ENCODE data around the gene UQCRC1.

UQCRC1 gene

GRCh38 chr3:48599509-48600285 lies 9.7 kb downstream of the UQCRC1 start:
- DNase-seq (ENCODE audit: low read depth in 2 of 3, low spot score in 1 of 3), result no peak

- DNase-seq (ENCODE audit: low read depth in 2 of 3, low spot score in 1 of 3), result no peak
Measured at GRCh38 chr3:48599077-48599501, 10.4 kb downstream of the UQCRC1 start.

- DNase-seq (ENCODE audit: low read depth in 2 of 3, low spot score in 1 of 3), result no peak
Measured at GRCh38 chr3:48598323-48599076, 10.9 kb downstream of the UQCRC1 start.

GRCh38 chr3:48597408-48597800 lies 12.0 kb downstream of the UQCRC1 start:
- no peak for DNase-seq (ENCODE audit: low read depth in 2 of 3, low spot score in 1 of 3)

- no peak for DNase-seq (ENCODE audit: low read depth in 2 of 3, low spot score in 1 of 3)
Measured at GRCh38 chr3:48596676-48597407, 12.6 kb downstream of the UQCRC1 start.

GRCh38 chr3:48596157-48596556 lies 13.3 kb downstream of the UQCRC1 start:
- no peak for DNase-seq (ENCODE audit: low read depth in 2 of 3, low spot score in 1 of 3)

GRCh38 chr3:48595526-48596121 lies 13.8 kb downstream of the UQCRC1 start:
- DNase-seq (ENCODE audit: low read depth in 2 of 3, low spot score in 1 of 3), result no peak

- DNase-seq (ENCODE audit: low read depth in 2 of 3, low spot score in 1 of 3), result no peak
Measured at GRCh38 chr3:48595075-48595525, 14.3 kb downstream of the UQCRC1 start, which contains the start of gene COL7A1. TSS of gene COL7A1 (minus strand) at chr3:48595329. CDS start at chr3:48595159, 170 bp downstream.

GRCh38 chr3:48594417-48595049 lies 14.9 kb downstream of the UQCRC1 start:
- no peak for DNase-seq (ENCODE audit: low read depth in 2 of 3, low spot score in 1 of 3)

- DNase-seq (ENCODE audit: low read depth in 2 of 3, low spot score in 1 of 3), result no peak
Measured at GRCh38 chr3:48593337-48593736, 16.1 kb downstream of the UQCRC1 start.

- no peak for DNase-seq (ENCODE audit: low read depth in 2 of 3, low spot score in 1 of 3)
Measured at GRCh38 chr3:48592519-48593087, 16.8 kb downstream of the UQCRC1 start.

- no peak for DNase-seq (ENCODE audit: low read depth in 2 of 3, low spot score in 1 of 3)
Measured at GRCh38 chr3:48591886-48592518, 17.4 kb downstream of the UQCRC1 start.

- no peak for DNase-seq (ENCODE audit: low read depth in 2 of 3, low spot score in 1 of 3)
Measured at GRCh38 chr3:48591436-48591835, 18.0 kb downstream of the UQCRC1 start.

- no peak for DNase-seq (ENCODE audit: low read depth in 2 of 3, low spot score in 1 of 3)
Measured at GRCh38 chr3:48588230-48588629, 21.2 kb downstream of the UQCRC1 start.

- no peak for DNase-seq (ENCODE audit: low read depth in 2 of 3, low spot score in 1 of 3)
Measured at GRCh38 chr3:48587686-48588085, 21.8 kb downstream of the UQCRC1 start.

GRCh38 chr3:48585411-48585810 lies 24.0 kb downstream of the UQCRC1 start:
- DNase-seq (ENCODE audit: low read depth in 2 of 3, low spot score in 1 of 3), result no peak

GRCh38 chr3:48584836-48585235 lies 24.6 kb downstream of the UQCRC1 start:
- DNase-seq (ENCODE audit: low read depth in 2 of 3, low spot score in 1 of 3), result no peak

GRCh38 chr3:48581621-48582481 lies 27.6 kb downstream of the UQCRC1 start:
- no peak for DNase-seq (ENCODE audit: low read depth in 2 of 3, low spot score in 1 of 3)

- DNase-seq (ENCODE audit: low read depth in 2 of 3, low spot score in 1 of 3), result no peak
Measured at GRCh38 chr3:48576647-48577046, 32.8 kb downstream of the UQCRC1 start.
